ENCODE results near the gene PSKH1.

DNA sequence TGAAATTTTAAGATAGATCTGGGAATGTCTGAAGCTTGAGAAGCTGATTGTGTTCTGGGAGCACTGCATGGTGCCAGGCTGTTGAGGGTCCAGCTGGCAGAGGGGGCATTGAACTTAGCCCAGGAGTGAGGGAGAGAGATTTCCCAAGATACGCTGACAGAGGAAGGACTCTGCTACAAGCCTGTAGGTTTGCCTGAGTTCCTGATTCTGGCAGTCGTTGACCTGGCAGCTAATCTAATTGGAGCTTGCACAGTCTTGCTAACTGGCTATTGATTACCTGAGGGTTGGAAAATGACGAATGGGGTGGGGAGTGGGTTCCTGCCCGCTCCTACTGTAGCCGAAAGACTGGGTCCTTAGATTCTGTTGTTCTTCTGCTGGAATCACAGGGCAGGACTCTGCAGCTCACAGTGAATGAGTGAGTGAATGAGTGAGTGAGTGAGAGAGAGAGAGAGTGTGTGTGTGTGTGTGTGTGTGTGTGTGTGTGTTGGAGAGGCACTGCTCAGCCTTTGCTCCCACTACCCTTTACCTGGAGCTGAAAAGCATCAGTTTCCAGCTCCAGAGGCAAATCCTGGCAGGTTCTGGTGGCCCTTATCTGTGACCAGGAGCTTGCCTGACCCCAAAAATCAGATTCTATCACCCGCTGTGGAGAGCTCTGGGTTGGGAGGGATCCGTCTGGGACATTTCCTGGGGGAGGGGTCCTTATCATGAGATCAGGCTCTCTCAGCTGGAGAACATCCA, 21.9 kb downstream of the PSKH1 start:
- TF ChIP-seq CTCF (optimal IDR thresholded peaks at IDR 0.05 in 1 of 3, IDR thresholded peaks at IDR 0.05 in 1 of 3, conservative IDR thresholded peaks at IDR 0.05 in 1 of 3; ENCODE audit: extremely low read depth in 1 of 3, insufficient read depth in 2 of 3, low read length in 3 of 3): no peak
- TF ChIP-seq EZH2 (IDR thresholded peaks at IDR 0.05; ENCODE audit: low read length): no peak

All from keratinocyte (primary cell).